HG02571 (cell line): ENCODE measurements around the gene TLNRD1.

Source experiments
- ATAC-seq: cut with Tn5 transposase; IDR thresholded peaks from one replicate; pipeline ENCODE4 v1.9.1; 2021; ENCODE audit warnings: mild to moderate bottlenecking, moderate library complexity; ENCODE audit not compliant: unreplicated experiment

TLNRD1 gene

DNA sequence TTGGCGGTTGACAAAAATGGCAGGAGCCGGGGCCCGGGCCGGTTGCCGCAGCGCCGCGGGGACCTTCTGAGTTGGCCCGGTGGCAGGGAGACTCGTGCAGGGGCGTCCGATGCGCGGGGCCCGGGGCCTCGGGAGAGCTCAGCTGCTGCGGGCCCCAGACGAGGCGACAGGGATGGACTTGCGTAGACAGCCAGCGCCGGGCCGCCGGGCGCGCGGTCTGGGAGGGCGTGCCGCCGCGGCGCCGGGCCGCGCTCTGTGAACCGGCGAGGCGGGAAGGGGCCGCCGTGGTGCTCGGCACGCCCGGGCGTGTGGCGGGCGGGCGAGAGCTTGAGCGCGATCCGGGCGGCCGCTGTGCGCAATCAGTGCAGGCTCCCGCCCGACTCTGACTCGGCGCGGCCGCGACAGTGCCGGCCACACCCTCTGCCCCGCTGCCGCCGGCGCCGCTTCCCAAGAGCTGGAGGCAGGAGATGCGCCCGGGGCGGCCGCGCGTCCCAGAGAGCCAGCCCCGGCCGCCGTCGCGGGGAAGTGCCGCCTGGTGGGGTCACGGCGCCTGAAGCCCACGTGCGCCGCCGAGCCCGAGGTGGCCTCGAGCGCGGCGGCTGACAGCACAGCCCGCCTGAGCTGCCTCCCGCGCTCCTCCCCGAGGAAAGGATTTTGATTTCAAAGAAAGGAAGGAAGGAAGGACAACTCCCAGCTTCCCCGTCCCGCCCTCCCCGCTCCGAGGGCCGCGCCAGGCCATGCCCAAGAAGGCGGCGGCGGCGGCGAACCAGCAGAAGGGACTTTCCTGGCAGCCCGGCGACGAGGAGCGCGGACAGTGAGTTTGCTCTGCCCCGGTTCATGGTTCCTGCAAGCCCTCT, 657 bp downstream of the TLNRD1 start:
- peak; percentile 28 for ATAC-seq

DNA sequence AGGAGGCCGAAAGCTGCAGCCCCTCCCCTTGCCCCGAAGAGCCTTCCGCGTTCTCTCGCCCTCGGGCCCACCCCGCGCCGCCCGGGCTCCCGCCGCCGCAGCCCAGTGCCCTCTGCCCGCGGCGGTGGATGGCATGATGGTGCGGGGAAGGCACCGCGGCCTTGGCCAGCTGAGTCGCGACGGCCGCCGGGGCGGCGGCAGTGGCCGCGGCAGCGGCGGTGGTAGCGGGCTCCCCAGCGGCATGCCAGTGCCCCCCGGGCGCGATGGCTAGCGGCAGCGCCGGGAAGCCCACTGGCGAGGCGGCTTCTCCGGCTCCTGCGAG, 1.2 kb downstream of the TLNRD1 start:
- ATAC-seq: no peak

DNA sequence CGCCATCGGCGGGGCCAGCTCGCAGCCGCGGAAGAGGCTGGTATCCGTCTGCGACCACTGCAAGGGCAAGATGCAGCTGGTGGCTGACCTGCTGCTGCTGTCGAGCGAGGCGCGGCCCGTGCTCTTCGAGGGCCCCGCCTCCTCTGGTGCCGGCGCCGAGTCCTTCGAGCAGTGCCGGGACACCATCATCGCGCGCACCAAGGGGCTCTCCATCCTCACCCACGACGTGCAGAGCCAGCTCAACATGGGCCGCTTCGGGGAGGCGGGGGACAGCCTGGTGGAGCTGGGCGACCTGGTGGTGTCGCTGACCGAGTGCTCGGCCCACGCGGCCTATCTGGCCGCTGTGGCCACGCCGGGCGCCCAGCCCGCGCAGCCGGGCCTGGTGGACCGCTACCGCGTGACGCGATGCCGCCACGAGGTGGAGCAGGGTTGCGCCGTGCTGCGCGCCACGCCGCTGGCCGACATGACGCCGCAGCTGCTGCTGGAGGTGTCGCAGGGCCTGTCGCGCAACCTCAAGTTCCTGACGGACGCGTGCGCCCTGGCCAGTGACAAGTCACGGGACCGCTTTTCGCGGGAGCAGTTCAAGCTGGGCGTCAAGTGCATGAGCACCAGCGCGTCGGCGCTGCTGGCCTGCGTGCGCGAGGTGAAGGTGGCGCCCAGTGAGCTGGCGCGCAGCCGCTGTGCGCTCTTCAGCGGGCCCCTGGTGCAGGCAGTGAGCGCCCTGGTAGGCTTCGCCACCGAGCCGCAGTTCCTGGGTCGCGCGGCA, 1.8 kb downstream of the TLNRD1 start:
- ATAC-seq: no peak

DNA sequence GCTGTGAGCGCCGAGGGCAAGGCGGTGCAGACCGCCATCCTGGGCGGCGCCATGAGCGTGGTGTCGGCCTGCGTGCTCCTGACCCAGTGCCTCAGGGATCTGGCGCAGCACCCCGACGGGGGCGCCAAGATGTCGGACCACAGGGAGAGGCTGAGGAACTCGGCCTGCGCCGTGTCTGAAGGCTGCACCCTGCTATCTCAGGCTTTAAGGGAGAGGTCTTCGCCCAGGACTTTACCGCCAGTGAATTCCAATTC, 2.3 kb downstream of the TLNRD1 start:
- ATAC-seq: no peak

DNA sequence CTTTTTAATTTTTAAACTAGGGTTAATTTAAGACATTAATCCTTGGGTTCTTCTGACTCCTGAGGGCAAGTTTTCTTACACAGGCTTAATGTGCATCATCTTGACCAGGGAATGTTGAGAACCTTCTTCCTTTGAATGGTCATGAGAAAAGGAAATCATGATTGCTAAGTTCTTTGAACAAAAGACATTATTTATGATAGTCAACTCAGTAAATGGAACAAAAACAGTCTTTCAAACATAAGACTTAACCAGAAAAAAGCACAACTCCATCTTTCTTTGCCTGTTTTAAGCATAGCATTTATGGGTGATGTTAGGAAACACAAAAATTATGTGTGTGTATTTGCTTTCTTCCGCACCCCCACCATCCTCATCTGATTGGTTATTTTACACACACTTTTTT, 5.4 kb downstream of the TLNRD1 start:
- no peak for ATAC-seq

DNA sequence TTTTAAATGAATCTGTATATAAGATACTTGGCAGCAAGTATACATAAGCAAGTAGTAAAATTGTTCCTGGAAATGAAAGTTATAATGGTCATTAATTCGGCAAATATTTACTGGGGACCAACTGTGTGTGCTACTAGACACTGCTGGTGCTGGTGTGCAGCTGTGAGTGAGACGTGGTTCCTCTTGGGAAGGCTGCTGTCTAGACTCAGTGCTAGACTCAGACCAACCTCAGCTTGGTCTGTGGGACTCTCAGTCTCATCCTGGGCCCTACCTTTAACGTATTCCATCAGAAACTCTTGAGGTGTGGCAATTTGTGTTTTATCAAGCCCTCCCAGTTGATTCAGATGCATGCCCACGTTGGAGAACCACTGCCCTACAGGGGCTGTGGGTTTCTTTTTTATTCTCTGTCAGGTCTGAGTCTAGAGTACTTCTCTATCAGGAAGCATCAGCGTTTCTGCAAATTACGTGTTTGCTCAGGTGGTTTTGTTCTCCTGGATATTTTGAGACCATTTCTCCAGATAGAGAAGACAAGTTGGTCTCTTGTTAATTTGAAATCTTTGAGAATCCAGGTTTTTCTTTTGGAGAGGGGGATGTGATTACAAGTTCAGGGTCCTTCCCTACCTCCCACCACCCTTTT, 6.8 kb downstream of the TLNRD1 start:
- no peak for ATAC-seq

DNA sequence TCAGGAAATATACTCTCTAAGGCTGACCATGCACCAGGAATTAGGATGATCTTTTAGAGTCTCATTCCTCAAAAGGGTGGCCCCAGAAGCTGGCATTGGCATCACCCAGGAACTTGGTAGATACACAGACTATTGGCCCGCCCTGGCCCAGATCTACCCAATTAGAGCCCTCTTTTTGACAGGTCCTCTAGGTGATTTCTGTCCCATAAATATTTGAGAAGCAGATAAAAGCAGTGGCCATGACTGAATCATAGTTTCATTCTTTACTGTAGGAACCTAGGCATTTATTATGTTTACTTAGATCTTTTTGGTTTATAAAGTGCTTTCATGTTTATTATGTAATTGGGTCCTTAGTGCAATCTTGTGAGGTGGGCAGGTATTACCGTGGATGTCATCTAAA, 7.6 kb downstream of the TLNRD1 start:
- no peak for ATAC-seq

DNA sequence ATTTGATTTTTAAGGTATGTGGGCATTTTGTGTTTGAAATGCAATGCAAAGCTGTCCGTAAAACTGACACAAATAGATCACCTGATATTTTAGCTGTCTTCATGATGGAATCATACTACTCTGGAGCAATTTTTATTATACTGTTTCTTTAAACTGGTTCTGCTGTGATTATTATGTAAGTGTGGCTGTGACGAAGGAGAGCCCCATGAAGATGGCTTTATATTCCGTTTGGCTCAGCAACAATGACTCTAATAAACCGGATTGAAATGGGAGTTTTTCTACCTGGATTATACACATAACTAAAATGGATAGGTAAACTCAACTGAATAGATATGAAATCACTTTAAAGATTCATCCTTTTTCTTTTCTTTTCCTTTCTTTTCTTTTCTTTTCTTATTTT, 9.4 kb downstream of the TLNRD1 start:
- ATAC-seq: no peak

DNA sequence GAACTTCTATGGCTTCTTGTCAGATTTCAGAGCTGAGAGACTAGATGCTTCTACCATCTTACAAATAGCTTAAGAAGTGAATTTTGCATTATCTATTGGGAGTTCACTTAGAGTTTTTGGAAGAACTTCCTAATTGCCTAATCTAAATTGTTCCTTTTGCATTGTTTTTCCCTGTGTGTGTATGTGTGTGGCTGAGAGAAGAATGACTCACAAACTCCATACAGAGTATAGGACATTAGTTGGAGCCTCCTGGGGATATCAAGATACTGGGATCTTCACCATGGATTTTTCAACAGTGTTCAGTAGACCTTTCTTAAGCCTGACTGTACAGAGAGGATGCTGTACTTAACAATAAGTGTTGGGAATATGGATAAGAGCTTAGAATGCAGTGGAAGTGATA, 10.9 kb downstream of the TLNRD1 start:
- ATAC-seq: no peak

DNA sequence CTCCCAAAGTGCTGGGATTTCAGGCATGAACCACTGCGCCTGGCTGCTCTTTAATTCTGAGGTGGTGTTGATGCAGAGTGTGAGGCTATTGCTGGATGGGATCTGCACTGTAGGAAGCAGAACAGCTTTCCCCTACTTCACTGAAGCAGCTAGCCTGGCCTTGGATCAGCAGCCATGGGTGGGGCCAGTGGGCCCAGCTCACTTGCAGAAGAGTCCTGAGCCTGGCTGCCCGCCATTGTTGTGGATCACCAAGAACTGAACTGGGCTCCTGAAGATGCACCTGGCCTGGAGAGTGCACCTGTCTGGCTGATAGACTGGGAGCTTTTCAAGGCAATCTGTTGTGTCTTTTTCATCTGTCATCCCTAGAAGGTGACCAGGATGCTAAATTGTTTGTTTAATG, 11.9 kb downstream of the TLNRD1 start:
- ATAC-seq: no peak

DNA sequence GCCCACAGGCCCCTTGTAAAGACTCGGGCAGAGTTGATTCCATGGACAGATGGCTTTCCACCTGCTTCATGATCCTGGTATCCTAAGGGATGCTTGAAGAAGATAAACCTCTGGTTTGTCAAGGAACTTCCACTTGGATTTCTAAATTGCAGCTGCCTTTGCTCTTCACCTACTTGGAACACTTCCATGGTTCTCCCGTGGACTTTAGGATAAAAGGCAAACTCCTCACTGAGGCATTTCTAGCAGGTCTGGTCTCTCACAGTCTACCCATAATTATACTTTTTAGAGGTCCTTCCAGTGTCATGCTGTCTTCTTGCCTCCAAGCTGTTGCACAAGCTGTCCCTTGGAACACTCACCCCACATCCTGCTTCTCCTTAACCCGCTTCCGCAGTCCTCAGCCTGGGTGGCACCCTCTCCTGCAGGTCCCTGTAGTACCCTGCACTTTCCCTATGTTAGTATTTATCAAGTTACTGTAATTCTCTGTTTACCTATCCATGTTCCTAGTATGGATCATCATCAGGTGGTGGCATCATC, 12.7 kb downstream of the TLNRD1 start:
- ATAC-seq: no peak

DNA sequence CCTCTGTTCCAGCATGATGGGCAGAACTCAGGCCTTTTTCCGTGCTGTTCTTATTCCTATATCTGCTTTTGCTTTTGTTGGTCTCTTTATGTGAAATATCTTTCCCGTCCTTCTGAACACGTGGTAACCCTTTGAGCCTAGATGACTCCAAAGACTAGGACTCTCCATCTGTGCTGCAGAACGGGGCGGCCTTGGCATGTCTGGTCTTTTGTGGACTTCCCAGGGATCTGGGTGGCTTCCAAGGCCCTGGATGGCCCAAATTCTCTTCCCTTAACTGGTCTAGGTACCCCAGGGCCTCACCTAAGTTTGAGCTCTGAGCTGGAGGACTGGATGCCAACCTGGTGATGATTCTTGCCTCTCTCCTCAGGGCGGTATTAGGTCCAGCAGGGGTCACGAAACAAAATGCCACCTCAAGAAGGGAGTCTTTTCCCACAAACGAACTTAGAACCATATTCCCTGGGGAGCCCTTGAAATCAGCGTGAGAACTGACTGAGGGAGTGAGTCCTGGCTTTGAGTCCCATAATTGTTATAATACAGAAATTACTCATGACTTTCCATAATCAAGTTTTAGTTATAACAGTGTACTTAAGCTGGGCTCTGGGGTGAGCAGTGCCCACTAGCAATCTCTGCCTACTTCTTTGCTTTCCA, 13.8 kb downstream of the TLNRD1 start:
- no peak for ATAC-seq

DNA sequence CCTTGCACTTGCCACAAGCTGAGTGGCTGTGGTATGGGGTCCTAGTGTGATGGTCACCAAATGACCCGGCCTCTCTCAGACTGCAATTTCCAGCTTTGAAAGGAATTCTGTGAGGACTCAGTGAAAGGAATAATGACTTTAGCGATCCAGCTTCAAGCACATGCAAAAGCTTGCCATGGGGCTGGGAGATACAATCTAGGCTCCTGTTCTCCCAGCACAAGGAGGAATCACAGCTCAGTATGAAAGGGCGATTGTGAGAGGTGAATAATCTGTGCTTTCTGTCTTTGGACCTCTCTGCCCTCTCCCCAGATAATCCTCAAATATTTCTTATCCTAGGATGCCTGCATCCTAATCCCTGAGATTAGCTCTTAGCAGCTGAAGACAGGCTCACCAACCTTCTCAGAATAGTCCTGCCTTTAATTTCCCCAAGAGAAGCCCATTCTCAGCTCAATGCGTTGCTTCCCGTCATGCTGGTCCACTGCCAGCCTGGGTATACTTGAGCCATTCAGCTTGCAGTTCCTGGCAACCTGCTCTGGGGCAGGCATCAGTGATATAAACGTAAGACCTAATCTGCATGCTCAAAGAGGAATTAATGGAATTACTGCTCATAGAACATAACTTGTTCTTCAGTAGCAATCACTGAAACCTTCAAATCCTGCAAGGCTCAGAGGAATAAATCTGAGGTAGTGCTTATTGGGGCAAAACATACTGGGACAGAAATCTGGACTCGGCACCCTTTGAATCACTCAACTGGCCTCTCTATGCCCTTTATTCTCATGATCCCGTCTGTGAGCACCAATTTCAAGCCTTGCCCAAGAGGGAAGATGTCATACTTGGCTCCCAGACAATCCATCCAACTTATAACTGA, 15.1 kb downstream of the TLNRD1 start:
- ATAC-seq: no peak

DNA sequence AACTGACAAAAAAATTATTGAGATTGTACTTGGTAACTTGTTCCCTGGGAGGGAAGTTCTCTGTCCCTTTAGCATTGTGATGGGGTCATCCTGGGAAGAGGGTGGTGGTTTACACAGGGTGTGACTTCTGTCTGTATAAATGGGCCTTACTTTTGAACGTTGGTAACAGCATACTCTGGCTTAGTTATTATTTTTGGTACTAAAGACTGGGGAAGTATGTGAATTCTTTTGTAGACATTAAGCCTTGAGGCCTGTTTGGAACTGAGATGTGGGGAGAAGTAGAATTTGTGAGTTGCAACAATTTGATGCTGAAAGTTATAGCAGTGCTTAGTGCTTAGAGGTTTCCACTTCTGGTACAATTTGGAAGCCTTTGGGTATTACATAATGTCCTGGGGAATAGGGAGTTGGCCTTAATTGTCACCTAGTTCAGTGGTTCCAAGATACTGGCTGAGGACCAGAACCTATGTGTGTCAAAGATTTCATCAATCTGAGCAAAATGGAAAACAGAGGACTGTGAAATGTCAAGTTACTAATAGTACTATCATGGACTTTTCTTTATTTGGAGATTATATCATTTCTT, 15.9 kb downstream of the TLNRD1 start:
- ATAC-seq: no peak

DNA sequence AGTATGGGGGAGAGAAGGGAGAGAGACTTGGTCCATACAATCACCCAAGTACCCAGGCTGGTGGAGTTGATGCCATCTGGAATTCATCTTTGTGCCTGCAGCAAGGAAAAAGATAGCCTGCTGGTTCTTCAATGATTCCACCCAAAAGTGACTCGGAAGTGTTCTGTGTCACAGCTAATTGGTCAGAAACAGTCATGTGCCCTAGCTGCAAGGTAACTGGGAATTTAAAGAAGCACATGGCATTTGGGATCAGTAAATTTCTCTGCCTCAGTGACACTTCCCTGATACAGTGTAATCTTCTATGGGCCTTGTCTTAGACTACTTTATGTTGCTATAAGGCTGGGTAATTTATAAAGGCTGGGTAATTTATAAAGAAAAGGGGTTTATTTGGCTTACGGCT, 17.5 kb downstream of the TLNRD1 start:
- ATAC-seq: no peak

DNA sequence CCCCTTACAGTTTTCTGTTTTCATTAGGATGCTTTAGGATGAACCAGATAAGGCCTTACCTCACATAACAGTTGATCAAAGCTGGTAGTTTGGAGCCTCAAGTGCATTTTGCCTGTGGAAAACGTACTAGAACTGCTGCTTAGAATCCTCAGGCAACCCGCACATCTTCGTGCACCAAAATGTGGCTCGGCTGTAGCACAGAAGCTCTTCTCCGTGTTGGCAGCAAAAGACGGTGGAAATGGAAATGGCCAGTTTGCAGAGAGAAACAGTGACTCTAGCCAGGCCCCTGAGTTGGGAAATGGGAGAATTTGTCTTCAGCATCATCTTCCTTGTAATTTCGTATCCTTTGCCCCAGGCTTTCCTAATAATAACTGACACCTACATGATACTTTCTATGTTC, 20.6 kb downstream of the TLNRD1 start:
- no peak for ATAC-seq

DNA sequence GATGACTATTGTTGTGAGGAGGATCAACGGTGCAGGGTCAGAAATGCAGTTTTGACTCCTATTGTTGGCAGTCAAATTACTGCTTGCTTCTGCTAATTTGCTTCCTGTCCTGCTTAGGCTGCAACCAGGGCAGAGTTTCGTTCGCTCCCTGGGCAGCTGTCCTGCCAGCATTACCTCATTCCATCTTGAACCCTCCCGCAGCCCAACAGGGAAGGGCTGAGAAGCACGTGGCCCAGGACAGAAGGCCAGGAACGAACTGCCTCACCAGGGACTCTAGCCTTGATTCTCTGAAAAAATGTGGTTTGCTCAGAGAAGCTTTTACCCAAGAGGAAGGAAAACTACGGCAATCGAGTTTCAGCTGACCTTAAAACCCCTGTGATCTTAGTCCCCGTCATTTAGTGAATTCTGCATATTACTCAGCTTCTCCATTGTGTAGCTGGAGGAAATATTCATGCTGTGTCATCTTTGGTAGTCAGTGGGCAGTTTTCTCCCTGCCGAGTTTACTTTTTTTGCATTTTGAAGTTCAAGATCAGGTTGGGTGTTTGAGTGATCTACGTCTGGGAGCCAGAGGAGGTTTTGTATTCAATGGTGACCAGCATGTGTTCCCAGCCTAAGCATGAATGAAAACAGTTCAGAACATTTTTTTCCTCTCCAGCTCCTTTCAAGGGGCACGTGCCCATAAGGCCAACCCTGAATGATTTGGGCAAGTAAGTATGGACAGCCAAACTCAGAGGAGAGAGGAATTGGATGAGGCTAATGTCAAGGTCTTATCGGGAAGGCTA, 23.0 kb downstream of the TLNRD1 start:
- peak; percentile 86 for ATAC-seq

DNA sequence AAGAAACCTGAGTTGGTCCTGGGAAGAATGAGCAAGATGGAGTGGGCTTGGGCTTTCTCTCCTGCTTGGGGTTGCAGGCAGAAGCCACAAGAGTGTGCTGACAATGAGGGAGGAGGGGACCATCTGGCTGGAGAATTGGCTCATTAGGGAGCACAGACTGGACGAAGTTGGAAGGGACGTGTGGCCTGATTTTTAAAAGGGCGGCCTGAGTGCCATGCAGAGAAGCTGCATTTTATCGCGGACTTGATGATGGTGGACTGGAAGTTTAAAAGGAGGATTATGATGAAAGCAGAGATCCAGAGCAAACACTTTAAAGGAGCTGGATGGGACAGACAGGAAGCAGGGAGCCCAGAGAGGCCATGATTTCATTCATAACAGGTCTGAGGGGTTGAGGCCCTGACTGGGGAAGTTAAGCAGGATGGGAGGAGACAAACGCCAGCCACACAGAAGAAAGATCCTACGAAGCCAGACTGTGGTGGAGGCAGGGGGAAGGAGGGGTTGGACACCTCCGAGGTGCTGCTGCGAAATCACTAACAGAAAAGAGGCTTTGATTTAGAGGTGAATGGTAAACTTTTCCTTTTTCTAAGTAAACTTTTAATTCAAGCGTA, 23.6 kb downstream of the TLNRD1 start:
- ATAC-seq: no peak

DNA sequence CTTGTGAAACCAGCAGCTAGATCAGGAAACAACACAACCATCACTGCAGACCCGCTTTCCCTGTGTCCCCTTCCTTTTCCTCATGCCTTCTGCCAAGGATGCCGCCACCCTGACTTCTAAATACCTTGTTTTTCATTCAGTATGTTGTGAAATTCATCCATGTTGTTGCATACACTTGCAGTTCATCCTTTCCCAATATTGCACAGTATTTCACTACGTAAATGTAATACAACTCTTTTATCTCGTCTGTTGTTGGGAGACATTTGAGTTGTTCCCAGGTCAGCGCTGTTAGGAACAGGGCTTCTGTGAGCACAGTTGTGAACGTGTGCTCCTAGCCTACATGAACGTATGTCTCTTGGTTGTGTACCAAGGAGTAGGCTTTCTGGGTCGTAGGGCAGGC, 24.2 kb downstream of the TLNRD1 start:
- ATAC-seq: no peak
